K562 (cell line): ENCODE data around the gene SEMA6C. TPM values are rescaled to one million over a fixed set of nuclear protein-coding genes. Genes with fewer than 3 reads are reported as not detected.

Experiments used
- ATF6 ChIP-seq: sonication (generic); formaldehyde crosslinking; IDR thresholded peaks from 2 replicates; pipeline ENCODE4 v1.4.0; 2020; ENCODE audit warnings: mild to moderate bottlenecking, missing genetic modification reagents
- CUX1 ChIP-seq: fragments of 200-800 bp; sonication (Bioruptor generic); IDR thresholded peaks from 2 replicates; pipeline ENCODE4 v1.6.1; 2016; ENCODE audit warnings: missing genetic modification characterization, missing compliant biosample characterization
- ERF ChIP-seq: fragments of 450-650 bp; formaldehyde crosslinking; IDR thresholded peaks from 2 replicates; pipeline ENCODE4 v1.4.0; 2020; ENCODE audit warnings: mild to moderate bottlenecking, mixed read lengths
- ETV6 ChIP-seq, 3 experiments: fragments of 150-350 bp in 1 of 3; sonication (generic) in 1 of 3; formaldehyde crosslinking in 1 of 3; IDR thresholded peaks; 2 replicates each; pipeline versions ENCODE4 v1.6.1 to v1.8.0; 2014 to 2022; ENCODE audit warnings: borderline replicate concordance in 2 of 3, low read depth in 2 of 3, antibody characterized with exemption in 1 of 3, low read length in 1 of 3, mild to moderate bottlenecking in 1 of 3, missing genetic modification reagents in 1 of 3
- HDAC6 ChIP-seq: IDR thresholded peaks from 2 replicates; pipeline ENCODE4 v1.6.1; 2012; ENCODE audit warnings: low read depth, mild to moderate bottlenecking, control low read depth, inconsistent platforms, low read length, moderate library complexity
- JUNB ChIP-seq: fragments of 450-650 bp; formaldehyde crosslinking; conservative IDR thresholded peaks from 2 replicates; pipeline ENCODE4 v1.4.0; 2020; ENCODE audit warnings: mild to moderate bottlenecking
- MAZ ChIP-seq, 2 experiments: fragments of 450-650 bp in 1 of 2; sonication (generic) in 1 of 2; formaldehyde crosslinking; IDR thresholded peaks in 1 of 2; conservative IDR thresholded peaks in 1 of 2; 2 replicates each; pipeline versions ENCODE4 v1.4.0 to v1.5.0; 2020; ENCODE audit warnings: mild to moderate bottlenecking in 1 of 2, missing genetic modification reagents in 1 of 2
- ZKSCAN3 ChIP-seq: fragments of 250-450 bp; sonication (Bioruptor Pico); IDR thresholded peaks from 2 replicates; pipeline ENCODE4 v1.4.0; 2020
- ZKSCAN8 ChIP-seq: fragments of 200-800 bp; sonication (Bioruptor generic); IDR thresholded peaks from 2 replicates; pipeline ENCODE4 v1.6.1; 2016; ENCODE audit warnings: missing genetic modification characterization, missing compliant biosample characterization
- ZNF23 ChIP-seq: fragments of 250-450 bp; sonication (Bioruptor Pico); IDR thresholded peaks from 2 replicates; pipeline ENCODE4 v1.4.0; 2020; ENCODE audit warnings: mild to moderate bottlenecking
- ZNF584 ChIP-seq: fragments of 200-800 bp; sonication (Bioruptor generic); IDR thresholded peaks from 2 replicates; pipeline ENCODE4 v1.6.1; 2016; ENCODE audit warnings: low read depth, mild to moderate bottlenecking, missing genetic modification characterization, missing compliant biosample characterization
- polyA plus RNA-seq, 8 experiments: library from polyadenylated mRNA; depleted of rRNA in 4 of 8; stranded (reverse) in 5 of 8; unstranded in 3 of 8; fragments of >200 nt; fragmentation: Nextera tagmentation in 2 of 8; fragmentation: Illumina TruSeq in 1 of 8; extraction: Ambion mirVana in 2 of 8; extraction: Trizol in 1 of 8; gene quantifications; 2 replicates each; pipeline versions ENCODE4 v1.2.1 to v1.2.3, GENCODE V29; 2011 to 2014; ENCODE audit warnings: inconsistent platforms in 1 of 8, missing spikeins in 1 of 8
- total RNA-seq, 7 experiments: library from RNA; depleted of rRNA in 6 of 7; stranded (reverse); fragments of >200 nt in 6 of 7; fragmentation: Illumina TruSeq in 2 of 7; extraction: Trizol in 2 of 7; gene quantifications; 2 replicates each; pipeline versions ENCODE4 v1.2.1 to v1.2.3, GENCODE V29; 2011 to 2021; ENCODE audit warnings: low replicate concordance in 1 of 7
- TF ChIP-seq, protein P1 (sequence below): fragments of 250-450 bp; sonication (Bioruptor Pico); IDR thresholded peaks from 2 replicates; pipeline ENCODE4 v1.4.0; 2020
- TF ChIP-seq, protein P2 (sequence below): fragments of 450-650 bp; IDR thresholded peaks from one replicate; pipeline ENCODE4 v1.6.1; 2018; ENCODE audit warnings: mild to moderate bottlenecking, moderate library complexity; ENCODE audit not compliant: partially characterized antibody
- TF ChIP-seq, protein P3 (sequence below): fragments of 450-650 bp; IDR thresholded peaks from 2 replicates; pipeline ENCODE4 v1.6.1; 2017; ENCODE audit warnings: antibody characterized with exemption

The SEMA6C gene
- total and polyA plus RNA-seq, 9 of the 15 experiments (the other 6 are each of a cell fraction or from before 2014, with no cell fraction given), result 0.03 to 4.6 (median 0.95) TPM

- TF ChIP-seq JUNB (no peak), ETV6 (IDR thresholded peaks at IDR 0.05; ENCODE audit: borderline replicate concordance in 1 of 2, low read depth in 2 of 2, low read length in 1 of 2) (no peak), ETV6 (CRISPR knock-in tag; IDR thresholded peaks at IDR 0.05; ENCODE audit: borderline replicate concordance) (no peak), CUX1 (CRISPR knock-in tag) (no peak), MAZ (CRISPR knock-in tag; conservative IDR thresholded peaks at IDR 0.05 in 1 of 2, IDR thresholded peaks at IDR 0.05 in 1 of 2) (peak; percentile 88 to 92), ERF (CRISPR knock-in tag) (no peak), ATF6 (CRISPR knock-in tag) (no peak), ZKSCAN3 (CRISPR knock-in tag) (no peak), ZNF584 (CRISPR knock-in tag) (no peak), ZKSCAN8 (no peak), ZNF23 (CRISPR knock-in tag) (no peak), HDAC6 (no peak)
- TF ChIP-seq, protein P1, sequence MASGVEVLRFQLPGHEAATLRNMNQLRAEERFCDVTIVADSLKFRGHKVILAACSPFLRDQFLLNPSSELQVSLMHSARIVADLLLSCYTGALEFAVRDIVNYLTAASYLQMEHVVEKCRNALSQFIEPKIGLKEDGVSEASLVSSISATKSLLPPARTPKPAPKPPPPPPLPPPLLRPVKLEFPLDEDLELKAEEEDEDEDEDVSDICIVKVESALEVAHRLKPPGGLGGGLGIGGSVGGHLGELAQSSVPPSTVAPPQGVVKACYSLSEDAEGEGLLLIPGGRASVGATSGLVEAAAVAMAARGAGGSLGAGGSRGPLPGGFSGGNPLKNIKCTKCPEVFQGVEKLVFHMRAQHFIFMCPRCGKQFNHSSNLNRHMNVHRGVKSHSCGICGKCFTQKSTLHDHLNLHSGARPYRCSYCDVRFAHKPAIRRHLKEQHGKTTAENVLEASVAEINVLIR (CRISPR knock-in tag), result no peak
- TF ChIP-seq, protein P2, sequence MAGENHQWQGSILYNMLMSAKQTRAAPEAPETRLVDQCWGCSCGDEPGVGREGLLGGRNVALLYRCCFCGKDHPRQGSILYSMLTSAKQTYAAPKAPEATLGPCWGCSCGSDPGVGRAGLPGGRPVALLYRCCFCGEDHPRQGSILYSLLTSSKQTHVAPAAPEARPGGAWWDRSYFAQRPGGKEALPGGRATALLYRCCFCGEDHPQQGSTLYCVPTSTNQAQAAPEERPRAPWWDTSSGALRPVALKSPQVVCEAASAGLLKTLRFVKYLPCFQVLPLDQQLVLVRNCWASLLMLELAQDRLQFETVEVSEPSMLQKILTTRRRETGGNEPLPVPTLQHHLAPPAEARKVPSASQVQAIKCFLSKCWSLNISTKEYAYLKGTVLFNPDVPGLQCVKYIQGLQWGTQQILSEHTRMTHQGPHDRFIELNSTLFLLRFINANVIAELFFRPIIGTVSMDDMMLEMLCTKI, result no peak
- TF ChIP-seq, protein P3, sequence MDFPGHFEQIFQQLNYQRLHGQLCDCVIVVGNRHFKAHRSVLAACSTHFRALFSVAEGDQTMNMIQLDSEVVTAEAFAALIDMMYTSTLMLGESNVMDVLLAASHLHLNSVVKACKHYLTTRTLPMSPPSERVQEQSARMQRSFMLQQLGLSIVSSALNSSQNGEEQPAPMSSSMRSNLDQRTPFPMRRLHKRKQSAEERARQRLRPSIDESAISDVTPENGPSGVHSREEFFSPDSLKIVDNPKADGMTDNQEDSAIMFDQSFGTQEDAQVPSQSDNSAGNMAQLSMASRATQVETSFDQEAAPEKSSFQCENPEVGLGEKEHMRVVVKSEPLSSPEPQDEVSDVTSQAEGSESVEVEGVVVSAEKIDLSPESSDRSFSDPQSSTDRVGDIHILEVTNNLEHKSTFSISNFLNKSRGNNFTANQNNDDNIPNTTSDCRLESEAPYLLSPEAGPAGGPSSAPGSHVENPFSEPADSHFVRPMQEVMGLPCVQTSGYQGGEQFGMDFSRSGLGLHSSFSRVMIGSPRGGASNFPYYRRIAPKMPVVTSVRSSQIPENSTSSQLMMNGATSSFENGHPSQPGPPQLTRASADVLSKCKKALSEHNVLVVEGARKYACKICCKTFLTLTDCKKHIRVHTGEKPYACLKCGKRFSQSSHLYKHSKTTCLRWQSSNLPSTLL, result no peak
Measured at GRCh38 chr1:151189637-151190445, 43.4 kb upstream of the SEMA6C start, which contains the start of gene VPS72 (continued).
